HepG2 (cell line): Measurements from ENCODE around the gene IFITM5. TPM values are rescaled to one million over a fixed set of nuclear protein-coding genes. Genes with fewer than 3 reads are reported as not detected.

Experiments used
- ATAC-seq: fragments of 200-7000 bp; cut with Tn5 transposase; 3 replicates; pipeline ENCODE4 v1.9.1; 2020; ENCODE audit warnings: mild to moderate bottlenecking, moderate library complexity
- BruUV-seq: library from RNA; stranded (reverse); fragments of 400-500 nt; replicated peaks from 2 replicates; lab custom pipeline; 2021; lab: Mats Ljungman, UMichigan
- CTCF ChIA-PET: fragments of 300-600 bp; formaldehyde crosslinking; extraction: SDS; loops from one replicate; lab custom pipeline; 2021; ENCODE audit warnings: low total read pairs, inconsistent platforms, low intra/inter-chr PET ratio; lab: Yijun Ruan, JAX
- POLR2A ChIA-PET: fragments of 350-600 bp; sonication (Branson Sonifier 250); formaldehyde crosslinking; loops from one replicate; lab custom pipeline; 2020; ENCODE audit warnings: antibody characterized with exemption, inconsistent platforms; lab: Yijun Ruan, JAX
- DNase-seq: peaks from one replicate; pipeline ENCODE4 v3.0.0-alpha.2; 2015; ENCODE audit warnings: low spot score
- FAIRE-seq: peaks from 3 replicates; lab custom pipeline; 2011; peaks lifted over from hg19 to GRCh38; lab: Jason Lieb, UNC
- H2AFZ ChIP-seq: one replicate; pipeline ENCODE4 v1.6.1; 2011; ENCODE audit warnings: low read length, inconsistent platforms
- H3K27ac ChIP-seq: fragments of 300-600 bp; 3 replicates; pipeline ENCODE4 v1.8.0; 2011; ENCODE audit warnings: mixed run types, mild to moderate bottlenecking, mixed read lengths, low read length, inconsistent platforms; ENCODE audit not compliant: insufficient read depth; ENCODE audit errors: extremely low read length
- H3K27me3 ChIP-seq, 2 experiments: fragments of 200-600 bp in 1 of 2; 2 replicates in 1 of 2; 3 replicates in 1 of 2; pipeline versions ENCODE4 v1.6.0 to v1.8.0; 2011; ENCODE audit warnings: low read length in 2 of 2, mild to moderate bottlenecking in 2 of 2, moderate library complexity in 2 of 2, inconsistent platforms in 1 of 2; ENCODE audit not compliant: insufficient read depth in 2 of 2, control insufficient read depth in 1 of 2
- H3K36me3 ChIP-seq, 2 experiments: fragments of 200-600 bp in 1 of 2; replicated peaks in 1 of 2; 2 replicates in 1 of 2; 3 replicates in 1 of 2; pipeline versions ENCODE4 v1.5.1 to v1.8.0; 2011; ENCODE audit warnings: low read length in 2 of 2, inconsistent platforms in 1 of 2; ENCODE audit not compliant: insufficient read depth in 2 of 2, control insufficient read depth in 1 of 2
- H3K4me1 ChIP-seq: 2 replicates; pipeline ENCODE4 v1.5.1; 2012; ENCODE audit warnings: low read length, inconsistent platforms; ENCODE audit not compliant: insufficient read depth
- H3K4me2 ChIP-seq: 2 replicates; pipeline ENCODE4 v1.6.0; 2011; ENCODE audit warnings: low read depth, low read length, inconsistent platforms
- H3K4me3 ChIP-seq, 3 experiments: fragments of 200-600 bp in 1 of 3; sonication (generic), shearing (Covaris generic) in 1 of 3; replicated peaks in 1 of 3; 2 replicates each; pipeline ENCODE4 v1.5.1; 2011 to 2016; ENCODE audit warnings: low read length in 3 of 3, inconsistent platforms in 2 of 3, low read depth in 2 of 3, mild to moderate bottlenecking in 2 of 3, control low read depth in 1 of 3, mixed read lengths in 1 of 3; ENCODE audit not compliant: insufficient read depth in 1 of 3
- H3K79me2 ChIP-seq: one replicate; pipeline ENCODE4 v1.6.1; 2011; ENCODE audit warnings: low read length, inconsistent platforms; ENCODE audit not compliant: insufficient read depth
- H3K9ac ChIP-seq: 2 replicates; pipeline ENCODE4 v1.6.0; 2011; ENCODE audit warnings: mild to moderate bottlenecking, low read depth, low read length, inconsistent platforms; ENCODE audit not compliant: insufficient read depth
- H3K9me3 ChIP-seq: 2 replicates; pipeline ENCODE4 v1.5.1; 2012; ENCODE audit warnings: mild to moderate bottlenecking, low read length
- H4K20me1 ChIP-seq: 2 replicates; pipeline ENCODE4 v1.6.0; 2011; ENCODE audit warnings: inconsistent platforms, mild to moderate bottlenecking, low read length, moderate library complexity; ENCODE audit not compliant: insufficient read depth
- ADNP ChIP-seq: sonication (generic); formaldehyde crosslinking; IDR thresholded peaks from 2 replicates; pipeline ENCODE4 v1.4.0; 2020; ENCODE audit warnings: missing genetic modification reagents
- CREB3 ChIP-seq: sonication (generic); formaldehyde crosslinking; IDR thresholded peaks from 2 replicates; pipeline ENCODE4 v1.5.0; 2020; ENCODE audit warnings: missing genetic modification reagents
- DMTF1 ChIP-seq: sonication (generic); formaldehyde crosslinking; IDR thresholded peaks from 2 replicates; pipeline ENCODE4 v1.4.0; 2020; ENCODE audit warnings: mild to moderate bottlenecking, missing genetic modification reagents
- HNF4A ChIP-seq: sonication (generic); formaldehyde crosslinking; IDR thresholded peaks from 2 replicates; pipeline ENCODE4 v1.4.0; 2020; ENCODE audit warnings: missing genetic modification reagents
- HNRNPK ChIP-seq: fragments of 200-400 bp; formaldehyde crosslinking; IDR thresholded peaks from 2 replicates; pipeline ENCODE4 v1.6.1; 2018; ENCODE audit warnings: low read length, low read depth, moderate library complexity, mild to moderate bottlenecking; ENCODE audit not compliant: poor library complexity, severe bottlenecking
- MBD4 ChIP-seq: IDR thresholded peaks from 2 replicates; pipeline ENCODE4 v1.6.1; 2012; ENCODE audit warnings: low read length, inconsistent platforms, borderline replicate concordance
- PATZ1 ChIP-seq: sonication (generic); formaldehyde crosslinking; IDR thresholded peaks from 2 replicates; pipeline ENCODE4 v1.4.0; 2020; ENCODE audit warnings: missing genetic modification reagents
- RBM39 ChIP-seq: fragments of 200-400 bp; formaldehyde crosslinking; IDR thresholded peaks from one replicate; pipeline ENCODE4 v1.6.1; 2018; ENCODE audit warnings: antibody characterized with exemption, mild to moderate bottlenecking, low read depth, low read length; ENCODE audit not compliant: poor library complexity, severe bottlenecking
- SPEN ChIP-seq: sonication (generic); formaldehyde crosslinking; IDR thresholded peaks from 2 replicates; pipeline ENCODE4 v1.5.1; 2020; ENCODE audit warnings: low read depth, mild to moderate bottlenecking, missing genetic modification reagents
- ZNF121 ChIP-seq: sonication (generic); formaldehyde crosslinking; IDR thresholded peaks from 2 replicates; pipeline ENCODE4 v1.5.0; 2020; ENCODE audit warnings: mild to moderate bottlenecking, missing genetic modification reagents
- ZNF570 ChIP-seq: sonication (generic); formaldehyde crosslinking; IDR thresholded peaks from 2 replicates; pipeline ENCODE4 v1.4.0; 2020; ENCODE audit warnings: mild to moderate bottlenecking, missing genetic modification reagents, borderline replicate concordance
- WGBS: methylation state at CpG from one replicate; pipeline ENCODE4 v1.1.6; 2017; ENCODE audit warnings: low lambda C conversion rate; 5-methylcytosine and 5-hydroxymethylcytosine counted together
- in situ Hi-C: cut with HindIII; loops from 2 replicates; pipeline ENCODE4 v1.10.0; 2017; ENCODE audit warnings: low pct_unique_long_range_greater_than_20kb; ENCODE audit not compliant: extremely low pct_ligation_motif_present
- intact Hi-C: fragments of 100-400 bp; cut with micrococcal nuclease; formaldehyde crosslinking; loops from one replicate; pipeline ENCODE4 v1.10.0; 2022; ENCODE audit not compliant: unreplicated experiment
- polyA plus RNA-seq, 8 experiments: library from polyadenylated mRNA; depleted of rRNA in 3 of 8; stranded (reverse) in 7 of 8; unstranded in 1 of 8; fragments of >200 nt; fragmentation: Illumina TruSeq in 4 of 8; extraction: Trizol in 4 of 8; gene quantifications; 2 replicates each; pipeline versions ENCODE4 v1.2.1 to v1.2.3, GENCODE V29; 2011 to 2016; ENCODE audit warnings: low read depth in 4 of 8, missing spikeins in 1 of 8, mixed read lengths in 1 of 8; ENCODE audit not compliant: insufficient read depth in 1 of 8
- total RNA-seq, 5 experiments: library from RNA; depleted of rRNA; stranded (reverse); fragments of >200 nt; fragmentation: Illumina TruSeq; extraction: Trizol; gene quantifications; 2 replicates each; pipeline ENCODE4 v1.2.3, GENCODE V29; 2016; ENCODE audit warnings: low read depth in 1 of 5
- TF ChIP-seq, protein P1 (sequence below), 2 experiments: sonication (generic) in 1 of 2; formaldehyde crosslinking in 1 of 2; IDR thresholded peaks; 2 replicates each; pipeline versions ENCODE4 v1.4.0 to v1.6.1; 2018 to 2020; ENCODE audit warnings: missing genetic modification reagents in 2 of 2, borderline replicate concordance in 1 of 2, low read depth in 1 of 2, mild to moderate bottlenecking in 1 of 2, missing biosample characterization in 1 of 2

Gene IFITM5
- total and polyA plus RNA-seq, 2 of the 13 experiments (the other 11 are each of a cell fraction or from before 2014, with no cell fraction given), result not detected

GRCh38 chr11:330307-330693 is 31.0 kb upstream of the IFITM5 start (continued):
- no peak for TF ChIP-seq CREB3 (CRISPR knock-in tag)

DNA sequence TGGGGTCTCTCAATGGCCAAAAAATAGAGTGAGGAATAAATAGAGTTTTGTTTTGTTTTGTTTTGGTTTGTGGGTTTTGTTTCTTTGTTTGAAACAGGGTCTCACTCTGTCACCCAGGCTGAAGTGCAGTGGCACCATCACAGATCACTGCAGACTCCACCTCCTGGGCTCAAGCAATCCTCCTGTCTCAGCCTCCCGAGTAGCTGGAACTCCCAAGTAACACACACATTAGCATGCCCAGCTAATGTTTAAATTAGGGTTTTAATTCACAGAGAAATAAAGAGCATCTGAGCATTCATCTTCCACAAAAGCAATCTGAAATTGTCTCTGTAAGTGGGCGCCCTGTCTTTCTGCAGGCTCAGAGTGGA is 30.5 kb upstream of the IFITM5 start:
- H4K20me1 ChIP-seq, result no peaks in the 10 kb centered on the region
- no peak for FAIRE-seq
- TF ChIP-seq ZNF121 (CRISPR knock-in tag) (no peak), RBM39 (no peak), ZNF570 (CRISPR knock-in tag) (no peak), ADNP (CRISPR knock-in tag) (no peak), HNF4A (no peak), DMTF1 (CRISPR knock-in tag) (no peak), SPEN (CRISPR knock-in tag) (0 out of 2 replicates have a peak, but pooled peaks have one; percentile 6), MBD4 (no peak), HNRNPK (no peak), PATZ1 (CRISPR knock-in tag) (no peak)
- TF ChIP-seq, protein P1, sequence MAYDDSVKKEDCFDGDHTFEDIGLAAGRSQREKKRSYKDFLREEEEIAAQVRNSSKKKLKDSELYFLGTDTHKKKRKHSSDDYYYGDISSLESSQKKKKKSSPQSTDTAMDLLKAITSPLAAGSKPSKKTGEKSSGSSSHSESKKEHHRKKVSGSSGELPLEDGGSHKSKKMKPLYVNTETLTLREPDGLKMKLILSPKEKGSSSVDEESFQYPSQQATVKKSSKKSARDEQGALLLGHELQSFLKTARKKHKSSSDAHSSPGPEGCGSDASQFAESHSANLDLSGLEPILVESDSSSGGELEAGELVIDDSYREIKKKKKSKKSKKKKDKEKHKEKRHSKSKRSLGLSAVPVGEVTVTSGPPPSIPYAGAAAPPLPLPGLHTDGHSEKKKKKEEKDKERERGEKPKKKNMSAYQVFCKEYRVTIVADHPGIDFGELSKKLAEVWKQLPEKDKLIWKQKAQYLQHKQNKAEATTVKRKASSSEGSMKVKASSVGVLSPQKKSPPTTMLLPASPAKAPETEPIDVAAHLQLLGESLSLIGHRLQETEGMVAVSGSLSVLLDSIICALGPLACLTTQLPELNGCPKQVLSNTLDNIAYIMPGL (CRISPR knock-in tag; IDR thresholded peaks at IDR 0.05; ENCODE audit: borderline replicate concordance in 1 of 2, low read depth in 1 of 2), result 0 out of 4 replicates have a peak, but pooled peaks of 1 of the 2 experiments have one; percentile 9

More for the DNA sequence above, 30.5 kb upstream of the IFITM5 start:
- no peaks in the 10 kb centered on the region; a peak in 1 of 5 replicates for H3K27me3 ChIP-seq
- no peak for ATAC-seq
- in situ Hi-C loops, result no loop called here
- intact Hi-C loops, result loop anchor here (2.0 kb wide), 1 partner anchor 23 kb away; no protein-coding TSS in a partner anchor
- no peaks in the 10 kb centered on the region for H3K79me2 ChIP-seq
- DNase-seq, result no peak
- no peaks in the 10 kb centered on the region for H3K36me3 ChIP-seq
- H3K9me3 ChIP-seq, result no peaks in the 10 kb centered on the region
- H2AFZ ChIP-seq, result no peak overlapping the region
- BruUV-seq, result TSS peak; percentile 90
- ChIA-PET POLR2A (interaction anchor here (0.8 to 3.8 kb wide), 11 partner anchors 10 to 123 kb away, joined by 3 to 74 read pairs (median 5); partner anchors contain the start of genes BET1L, IFITM2 and RIC8A), CTCF (no interaction called here)
- H3K4me2 ChIP-seq, result peak overlapping the region; percentile 68
- WGBS, result 95% methylated on average over 2 of the region's 2 CpGs
- H3K4me1 ChIP-seq, result peaks cover 59% of the 10 kb centered on the region
- peak overlapping the region; percentile 44; the same call in 1 of the 2 replicates for H3K9ac ChIP-seq
- peak overlapping the region; percentile 36 for H3K27ac ChIP-seq
- no peak overlapping the region; a peak in 1 of 6 replicates for H3K4me3 ChIP-seq
